ENCODE data around the gene ZIM2.

Gene ZIM2

GRCh38 chr19:56839652-56840450 is 675 bp downstream of the ZIM2 start:
- CTCF ChIA-PET, result interaction anchor here (1.1 kb wide), 1 partner anchor 587 kb away, joined by 3 read pairs; no protein-coding TSS in a partner anchor

DNA sequence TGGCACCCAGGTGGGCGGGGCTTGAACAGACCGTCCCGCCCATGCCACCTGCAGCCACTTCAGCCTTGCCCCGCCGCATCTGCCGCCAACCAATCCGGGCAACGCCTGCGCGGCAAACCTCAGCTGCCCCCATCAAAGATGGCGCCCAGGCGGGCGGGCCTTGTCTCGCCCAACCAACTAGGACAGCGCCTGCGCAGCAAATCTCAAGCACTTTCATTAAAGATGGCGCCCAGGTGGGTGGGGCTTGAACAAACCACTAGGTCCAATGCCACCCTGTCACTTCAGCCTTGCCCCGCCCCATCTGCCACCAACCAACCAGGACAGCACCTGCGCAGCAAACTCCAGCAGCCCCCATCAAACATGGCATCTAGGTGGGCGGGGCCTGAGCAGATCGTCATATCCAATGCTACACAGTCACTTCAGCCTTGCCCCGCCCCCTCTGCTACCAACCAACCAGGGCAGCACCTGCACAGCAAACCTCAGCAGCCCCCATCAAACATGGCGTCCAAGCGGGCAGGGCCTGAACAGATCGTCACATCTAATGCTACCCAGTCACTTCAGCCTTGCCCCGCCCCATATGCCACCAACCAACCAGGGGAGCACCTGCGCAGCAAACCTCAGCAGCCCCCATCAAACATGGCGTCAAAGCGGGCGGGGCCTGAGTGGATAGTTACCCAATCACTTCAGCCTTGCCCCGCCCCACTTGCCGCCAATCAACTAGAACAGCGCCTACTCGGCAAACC is 1.4 kb downstream of the ZIM2 start:
- ChIA-PET CTCF (interaction anchor here (1.1 kb wide), 1 partner anchor 586 kb away, joined by 3 read pairs; no protein-coding TSS in a partner anchor), POLR2A (no interaction called here)
- H3K27me3 ChIP-seq (replicated peaks in 2 of 5; ENCODE audit: control insufficient read depth in 4 of 5, insufficient read depth in 5 of 5, low read length in 4 of 5), result peaks cover 0 to 31% (median 11%) of the 10 kb centered on the region in 5 experiments
- peaks cover 0 to 20% (median 7%) of the 10 kb centered on the region in 5 experiments for H3K9me3 ChIP-seq (ENCODE audit: control extremely low read depth in 1 of 5, control insufficient read depth in 4 of 5, insufficient read depth in 2 of 5, low read depth in 1 of 5, low read length in 4 of 5)
- H3K4me3 ChIP-seq (ENCODE audit: control insufficient read depth in 1 of 7, extremely low read depth in 1 of 7, insufficient read depth in 4 of 7, low read depth in 2 of 7, low read length in 6 of 7), result peak overlapping the region in 5 of 7 experiments; percentile 28 to 81 (median 73)
- peaks cover 0 to 17% (median 11%) of the 10 kb centered on the region in 4 experiments for H3K4me1 ChIP-seq (ENCODE audit: control extremely low read depth in 1 of 4, control insufficient read depth in 4 of 4, insufficient read depth in 4 of 4, low read length in 3 of 4)
- peak; percentile 98 to 99 (median 99) for DNase-seq
- no peak overlapping the region for H3K27ac ChIP-seq (ENCODE audit: insufficient read depth in 1 of 2, low read depth in 1 of 2, low read length in 2 of 2, poor library complexity in 1 of 2, severe bottlenecking in 2 of 2)
- no peaks in the 10 kb centered on the region for H3K36me3 ChIP-seq (ENCODE audit: control insufficient read depth in 4 of 4, insufficient read depth in 4 of 4, low read length in 3 of 4)
- WGBS (ENCODE audit: insufficient coverage), result 50% methylated on average over 26 of the region's 34 CpGs

More at GRCh38 chr19:56839652-56840450, 675 bp downstream of the ZIM2 start:
- WGBS (ENCODE audit: insufficient coverage), result 45% methylated on average over 39 of the region's 48 CpGs
- H3K4me3 ChIP-seq (ENCODE audit: control insufficient read depth in 1 of 7, extremely low read depth in 1 of 7, insufficient read depth in 4 of 7, low read depth in 2 of 7, low read length in 6 of 7), result peak overlapping the region in 5 of 7 experiments; percentile 26 to 70 (median 59)
- DNase-seq, result peak in 2 of 3 donors; percentile 96 to 98
- peaks cover 0 to 31% (median 11%) of the 10 kb centered on the region in 5 experiments for H3K27me3 ChIP-seq (replicated peaks in 2 of 5; ENCODE audit: control insufficient read depth in 4 of 5, insufficient read depth in 5 of 5, low read length in 4 of 5)
- POLR2A ChIA-PET, result no interaction called here
- peaks cover 0 to 20% (median 7%) of the 10 kb centered on the region in 5 experiments for H3K9me3 ChIP-seq (ENCODE audit: control extremely low read depth in 1 of 5, control insufficient read depth in 4 of 5, insufficient read depth in 2 of 5, low read depth in 1 of 5, low read length in 4 of 5)
- peaks cover 0 to 17% (median 11%) of the 10 kb centered on the region in 4 experiments for H3K4me1 ChIP-seq (ENCODE audit: control extremely low read depth in 1 of 4, control insufficient read depth in 4 of 4, insufficient read depth in 4 of 4, low read length in 3 of 4)
- H3K27ac ChIP-seq (ENCODE audit: insufficient read depth in 1 of 2, low read depth in 1 of 2, low read length in 2 of 2, poor library complexity in 1 of 2, severe bottlenecking in 2 of 2), result no peak overlapping the region
- H3K36me3 ChIP-seq (ENCODE audit: control insufficient read depth in 4 of 4, insufficient read depth in 4 of 4, low read length in 3 of 4), result no peaks in the 10 kb centered on the region

DNA sequence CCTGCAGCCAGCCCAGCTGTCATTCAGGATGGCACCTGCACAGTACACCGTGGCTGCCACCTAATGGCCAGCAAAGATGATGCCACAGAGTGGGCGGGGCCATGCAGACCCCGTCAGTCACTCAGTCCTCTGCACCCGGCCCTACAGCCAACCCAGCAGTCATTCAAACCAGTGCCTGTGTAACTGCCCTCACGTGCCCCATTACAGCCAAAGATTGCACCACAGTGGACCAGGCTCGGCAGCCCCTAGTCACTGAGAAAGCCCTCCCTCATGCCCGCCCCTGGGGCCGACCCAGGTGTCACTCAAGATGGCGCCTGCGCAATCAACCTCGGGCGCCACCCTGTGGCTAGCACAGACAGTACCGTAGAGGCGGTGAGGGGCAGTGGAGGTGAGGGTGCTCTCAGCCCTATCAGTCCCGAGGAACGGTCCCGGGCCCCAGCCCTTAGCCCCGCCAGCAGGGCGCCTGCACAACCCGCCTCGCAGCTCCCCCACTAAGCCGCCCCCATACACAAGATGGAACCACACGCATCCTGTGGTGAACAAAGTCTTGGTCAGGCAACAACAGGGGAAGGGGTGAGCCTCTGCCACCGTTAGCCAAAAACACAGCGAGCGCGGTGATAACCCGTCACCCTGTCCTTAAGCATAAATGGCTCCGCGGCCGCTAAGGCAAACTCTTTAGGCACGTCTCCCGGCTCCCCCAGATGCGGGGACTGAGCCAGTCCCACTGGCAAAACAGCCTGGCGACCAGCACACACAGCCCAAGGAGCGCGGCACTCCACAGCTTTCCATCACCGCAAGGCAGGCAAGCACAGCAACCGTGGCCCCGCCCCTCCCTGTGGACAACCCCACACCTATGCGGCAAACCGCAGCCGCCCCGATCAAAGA is 2.3 kb downstream of the ZIM2 start:
- ChIA-PET POLR2A (no interaction called here), CTCF (interaction anchor here (0.6 to 2.2 kb wide), 3 partner anchors 86 to 265 kb away, joined by 3 to 5 read pairs (median 4); no protein-coding TSS in a partner anchor)
- no peaks in the 10 kb centered on the region for H3K36me3 ChIP-seq (ENCODE audit: control insufficient read depth in 4 of 4, insufficient read depth in 4 of 4, low read length in 3 of 4)
- peaks cover 0 to 27% (median 11%) of the 10 kb centered on the region in 5 experiments for H3K27me3 ChIP-seq (replicated peaks in 2 of 5; ENCODE audit: control insufficient read depth in 4 of 5, insufficient read depth in 5 of 5, low read length in 4 of 5)
- peak; percentile 85 to 93 (median 89) for DNase-seq
- 38% methylated on average over 36 of the region's 44 CpGs for WGBS (ENCODE audit: insufficient coverage)
- H3K4me3 ChIP-seq (ENCODE audit: control insufficient read depth in 1 of 7, extremely low read depth in 1 of 7, insufficient read depth in 4 of 7, low read depth in 2 of 7, low read length in 6 of 7), result peak overlapping the region; percentile 28 to 81 (median 69)
- H3K4me1 ChIP-seq (ENCODE audit: control extremely low read depth in 1 of 4, control insufficient read depth in 4 of 4, insufficient read depth in 4 of 4, low read length in 3 of 4), result peaks cover 0 to 17% (median 11%) of the 10 kb centered on the region in 4 experiments
- peak overlapping the region; percentile 35 to 61 for H3K27ac ChIP-seq (ENCODE audit: insufficient read depth in 1 of 2, low read depth in 1 of 2, low read length in 2 of 2, poor library complexity in 1 of 2, severe bottlenecking in 2 of 2)
- H3K9me3 ChIP-seq (ENCODE audit: control extremely low read depth in 1 of 5, control insufficient read depth in 4 of 5, insufficient read depth in 2 of 5, low read depth in 1 of 5, low read length in 4 of 5), result peaks cover 0 to 20% (median 7%) of the 10 kb centered on the region in 5 experiments

- H3K27me3 ChIP-seq (replicated peaks in 2 of 5; ENCODE audit: control insufficient read depth in 4 of 5, insufficient read depth in 5 of 5, low read length in 4 of 5), result peaks cover 0 to 20% (median 11%) of the 10 kb centered on the region in 5 experiments
- peaks cover 0 to 20% (median 7%) of the 10 kb centered on the region in 5 experiments for H3K9me3 ChIP-seq (ENCODE audit: control extremely low read depth in 1 of 5, control insufficient read depth in 4 of 5, insufficient read depth in 2 of 5, low read depth in 1 of 5, low read length in 4 of 5)
- ChIA-PET CTCF (interaction anchor here (0.6 to 2.2 kb wide), 3 partner anchors 86 to 265 kb away, joined by 3 to 5 read pairs (median 4); no protein-coding TSS in a partner anchor), POLR2A (no interaction called here)
- peak; percentile 90 to 96 (median 94) for DNase-seq
- H3K36me3 ChIP-seq (ENCODE audit: control insufficient read depth in 4 of 4, insufficient read depth in 4 of 4, low read length in 3 of 4), result no peaks in the 10 kb centered on the region
- 44% methylated on average over 24 of the region's 25 CpGs for WGBS (ENCODE audit: insufficient coverage)
- H3K4me3 ChIP-seq (ENCODE audit: control insufficient read depth in 1 of 7, extremely low read depth in 1 of 7, insufficient read depth in 4 of 7, low read depth in 2 of 7, low read length in 6 of 7), result peak overlapping the region; percentile 28 to 81 (median 69)
- peaks cover 0 to 17% (median 11%) of the 10 kb centered on the region in 4 experiments for H3K4me1 ChIP-seq (ENCODE audit: control extremely low read depth in 1 of 4, control insufficient read depth in 4 of 4, insufficient read depth in 4 of 4, low read length in 3 of 4)
- H3K27ac ChIP-seq (ENCODE audit: insufficient read depth in 1 of 2, low read depth in 1 of 2, low read length in 2 of 2, poor library complexity in 1 of 2, severe bottlenecking in 2 of 2), result peak overlapping the region; percentile 35 to 61
These were observed 3.0 kb downstream of the ZIM2 start for GRCh38 chr19:56837492-56838023.

GRCh38 chr19:56837004-56837403 is 3.5 kb downstream of the ZIM2 start:
- no peaks in the 10 kb centered on the region for H3K36me3 ChIP-seq (ENCODE audit: control insufficient read depth in 4 of 4, insufficient read depth in 4 of 4, low read length in 3 of 4)
- H3K27me3 ChIP-seq (replicated peaks in 2 of 5; ENCODE audit: control insufficient read depth in 4 of 5, insufficient read depth in 5 of 5, low read length in 4 of 5), result peaks cover 0 to 15% (median 11%) of the 10 kb centered on the region in 5 experiments
- H3K9me3 ChIP-seq (ENCODE audit: control extremely low read depth in 1 of 5, control insufficient read depth in 4 of 5, insufficient read depth in 2 of 5, low read depth in 1 of 5, low read length in 4 of 5), result peaks cover 0 to 20% (median 7%) of the 10 kb centered on the region in 5 experiments
- CTCF ChIA-PET, result interaction anchor here (1.2 to 2.2 kb wide), 2 partner anchors 85 to 266 kb away, joined by 4 to 5 read pairs; no protein-coding TSS in a partner anchor
- DNase-seq, result peak; percentile 56 to 72 (median 62)
- peak overlapping the region in 1 of 2 experiments; percentile 14 for H3K27ac ChIP-seq (ENCODE audit: insufficient read depth in 1 of 2, low read depth in 1 of 2, low read length in 2 of 2, poor library complexity in 1 of 2, severe bottlenecking in 2 of 2)
- 32% methylated on average over 4 of the region's 6 CpGs for WGBS (ENCODE audit: insufficient coverage)
- H3K4me1 ChIP-seq (ENCODE audit: control extremely low read depth in 1 of 4, control insufficient read depth in 4 of 4, insufficient read depth in 4 of 4, low read length in 3 of 4), result peaks cover 0 to 17% (median 11%) of the 10 kb centered on the region in 4 experiments
- POLR2A ChIA-PET, result no interaction called here
- peak overlapping the region in 6 of 7 experiments; percentile 31 to 81 (median 71) for H3K4me3 ChIP-seq (ENCODE audit: control insufficient read depth in 1 of 7, extremely low read depth in 1 of 7, insufficient read depth in 4 of 7, low read depth in 2 of 7, low read length in 6 of 7)

DNA sequence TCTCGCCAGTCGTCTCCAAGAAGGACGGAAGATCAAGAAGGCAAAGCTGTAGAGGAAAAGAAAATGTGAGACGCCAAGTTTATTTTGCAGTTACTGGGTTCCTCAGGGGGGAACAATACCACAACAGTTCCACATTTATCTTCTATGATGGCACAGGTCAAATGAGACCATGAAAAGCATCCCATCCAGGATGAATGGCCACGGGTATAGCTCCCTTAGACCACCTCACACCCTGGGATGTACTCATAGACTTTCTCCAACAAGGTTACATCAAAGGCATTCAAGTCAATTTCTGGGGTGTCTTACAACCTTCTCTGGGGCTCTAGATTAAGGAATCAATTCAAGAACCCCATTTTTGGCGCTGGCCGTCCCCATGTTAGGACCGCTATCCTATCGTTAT is 4.5 kb downstream of the ZIM2 start:
- peaks cover 0 to 10% (median 3%) of the 10 kb centered on the region in 5 experiments for H3K27me3 ChIP-seq (replicated peaks in 2 of 5; ENCODE audit: control insufficient read depth in 4 of 5, insufficient read depth in 5 of 5, low read length in 4 of 5)
- no peak overlapping the region for H3K4me3 ChIP-seq (ENCODE audit: control insufficient read depth in 1 of 7, extremely low read depth in 1 of 7, insufficient read depth in 4 of 7, low read depth in 2 of 7, low read length in 6 of 7)
- no peak for DNase-seq
- no peak overlapping the region for H3K27ac ChIP-seq (ENCODE audit: insufficient read depth in 1 of 2, low read depth in 1 of 2, low read length in 2 of 2, poor library complexity in 1 of 2, severe bottlenecking in 2 of 2)
- 100% methylated on average over 4 of the region's 9 CpGs for WGBS (ENCODE audit: insufficient coverage)
- H3K9me3 ChIP-seq (ENCODE audit: control extremely low read depth in 1 of 5, control insufficient read depth in 4 of 5, insufficient read depth in 2 of 5, low read depth in 1 of 5, low read length in 4 of 5), result peaks cover 0 to 20% (median 7%) of the 10 kb centered on the region in 5 experiments
- H3K36me3 ChIP-seq (ENCODE audit: control insufficient read depth in 4 of 4, insufficient read depth in 4 of 4, low read length in 3 of 4), result no peaks in the 10 kb centered on the region
- CTCF ChIA-PET, result interaction anchor here (2.2 kb wide), 1 partner anchor 84 kb away, joined by 5 read pairs; no protein-coding TSS in a partner anchor
- peaks cover 0 to 17% (median 11%) of the 10 kb centered on the region in 4 experiments for H3K4me1 ChIP-seq (ENCODE audit: control extremely low read depth in 1 of 4, control insufficient read depth in 4 of 4, insufficient read depth in 4 of 4, low read length in 3 of 4)
- POLR2A ChIA-PET, result no interaction called here

Measured in common myeloid progenitor, CD34-positive (primary cell).